Fibroblast of lung (primary cell): Measurements from ENCODE around the gene GTF2A1L. TPM values are rescaled to one million over a fixed set of nuclear protein-coding genes. Genes with fewer than 3 reads are reported as not detected.
"Not testable (repeated sequence)": the region's sequence is repeated elsewhere in the genome, so short reads cannot be mapped to it uniquely, and the experiment has no call there.

Experiments
- DNase-seq, 2 donors: peaks; one replicate each; pipeline versions ENCODE4 v3.0.0 to v3.0.0-alpha.2; 2010; ENCODE audit warnings: low read depth in 2 of 2
- H2AFZ ChIP-seq: 2 replicates; pipeline ENCODE4 v1.5.1; 2012; ENCODE audit warnings: low read length, control low read depth, inconsistent platforms
- H3K27ac ChIP-seq: 2 replicates; pipeline ENCODE4 v1.5.1; 2011; ENCODE audit warnings: low read length, control low read depth; ENCODE audit not compliant: insufficient read depth
- H3K27me3 ChIP-seq: 2 replicates; pipeline ENCODE4 v1.5.1; 2011; ENCODE audit warnings: mild to moderate bottlenecking, low read length; ENCODE audit not compliant: control insufficient read depth, insufficient read depth
- H3K36me3 ChIP-seq: 2 replicates; pipeline ENCODE4 v1.5.1; 2011; ENCODE audit warnings: low read length; ENCODE audit not compliant: control insufficient read depth, insufficient read depth
- H3K4me1 ChIP-seq: 2 replicates; pipeline ENCODE4 v1.5.1; 2011; ENCODE audit warnings: low read length; ENCODE audit not compliant: control insufficient read depth, insufficient read depth; ENCODE audit errors: extremely low read depth
- H3K4me2 ChIP-seq: 2 replicates; pipeline ENCODE4 v1.5.1; 2011; ENCODE audit warnings: low read length, control low read depth; ENCODE audit not compliant: insufficient read depth; ENCODE audit errors: extremely low read depth
- H3K4me3 ChIP-seq, 4 experiments: fragments of 200-600 bp in 1 of 4; sonication (generic) in 1 of 4; replicated peaks in 1 of 4; 2 replicates each; pipeline ENCODE4 v1.5.1; 2011 to 2016; ENCODE audit warnings: low read length in 4 of 4, low read depth in 3 of 4, mild to moderate bottlenecking in 3 of 4, control low read depth in 2 of 4, inconsistent platforms in 1 of 4, mixed read lengths in 1 of 4; ENCODE audit not compliant: insufficient read depth in 1 of 4; ENCODE audit errors: control extremely low read depth in 1 of 4
- H3K79me2 ChIP-seq: 2 replicates; pipeline ENCODE4 v1.5.1; 2012; ENCODE audit warnings: mild to moderate bottlenecking, low read length, inconsistent platforms; ENCODE audit not compliant: control insufficient read depth, insufficient read depth
- H3K9ac ChIP-seq: 2 replicates; pipeline ENCODE4 v1.5.1; 2011; ENCODE audit warnings: mild to moderate bottlenecking, low read length, control low read depth; ENCODE audit not compliant: insufficient read depth
- H3K9me3 ChIP-seq: 2 replicates; pipeline ENCODE4 v1.5.1; 2012; ENCODE audit warnings: low read depth, low read length; ENCODE audit not compliant: control insufficient read depth, insufficient read depth
- H4K20me1 ChIP-seq: 2 replicates; pipeline ENCODE4 v1.5.1; 2011; ENCODE audit warnings: low read length; ENCODE audit not compliant: control insufficient read depth, insufficient read depth; ENCODE audit errors: extremely low read depth
- EZH2 ChIP-seq: IDR thresholded peaks from 2 replicates; pipeline ENCODE4 v1.5.1; 2012; ENCODE audit warnings: low read length, control low read depth, mild to moderate bottlenecking; ENCODE audit errors: missing control alignments
- polyA plus RNA-seq, 2 donors: library from polyadenylated mRNA; depleted of rRNA in 1 of 2; stranded (reverse) in 1 of 2; unstranded in 1 of 2; fragments of >200 nt; gene quantifications; 2 replicates each; pipeline ENCODE4 v1.2.1, GENCODE V29; 2011 to 2012; ENCODE audit warnings: missing spikeins in 1 of 2
- total RNA-seq: library from RNA; depleted of rRNA; stranded (reverse); fragments of >200 nt; gene quantifications from 2 replicates; pipeline ENCODE4 v1.2.1, GENCODE V29; 2014
- TF ChIP-seq, protein P1 (sequence below), 2 donors: IDR thresholded peaks in 1 of 2; conservative IDR thresholded peaks in 1 of 2; 1 replicate in 1 of 2; 2 replicates in 1 of 2; pipeline ENCODE4 v1.5.1; 2011 to 2012; ENCODE audit warnings: low read length in 2 of 2, control low read depth in 1 of 2, inconsistent platforms in 1 of 2, low read depth in 1 of 2, mild to moderate bottlenecking in 1 of 2

Gene GTF2A1L
- total and polyA plus RNA-seq, 2 donors (not counting 1 experiment from before 2014, with no cell fraction given), result 0.26 to 3.5 TPM

DNA sequence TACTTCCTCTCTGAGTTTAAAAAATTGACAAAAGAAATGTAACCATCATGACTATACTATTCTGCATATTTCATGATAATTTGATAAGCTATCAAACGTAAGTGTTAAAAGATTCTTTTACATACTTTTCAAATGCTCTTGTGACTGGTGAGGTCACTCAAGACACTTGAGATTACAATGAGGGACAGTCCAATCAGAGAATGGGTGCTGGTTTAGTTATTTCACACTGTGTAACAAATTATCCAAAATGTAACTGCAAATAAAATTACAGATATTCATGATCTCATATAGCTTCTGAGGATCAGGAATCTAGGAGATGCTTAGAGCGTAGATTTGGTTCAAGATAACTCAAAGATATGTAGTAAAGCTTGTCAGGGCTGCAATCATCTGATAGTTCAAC is 4.4 kb upstream of the GTF2A1L start:
- Histone ChIP-seq H3K27ac (no peak overlapping the region), H3K27me3 (no peaks in the 10 kb centered on the region), H3K4me2 (no peak overlapping the region), H3K4me1 (no peaks in the 10 kb centered on the region), H3K36me3 (no peaks in the 10 kb centered on the region), H3K9ac (no peak overlapping the region), H3K79me2 (no peaks in the 10 kb centered on the region), H3K4me3 (no peak overlapping the region), H2AFZ (no peak overlapping the region), H3K9me3 (no peaks in the 10 kb centered on the region), H4K20me1 (no peaks in the 10 kb centered on the region)
- no peak for DNase-seq
- TF ChIP-seq, protein P1, sequence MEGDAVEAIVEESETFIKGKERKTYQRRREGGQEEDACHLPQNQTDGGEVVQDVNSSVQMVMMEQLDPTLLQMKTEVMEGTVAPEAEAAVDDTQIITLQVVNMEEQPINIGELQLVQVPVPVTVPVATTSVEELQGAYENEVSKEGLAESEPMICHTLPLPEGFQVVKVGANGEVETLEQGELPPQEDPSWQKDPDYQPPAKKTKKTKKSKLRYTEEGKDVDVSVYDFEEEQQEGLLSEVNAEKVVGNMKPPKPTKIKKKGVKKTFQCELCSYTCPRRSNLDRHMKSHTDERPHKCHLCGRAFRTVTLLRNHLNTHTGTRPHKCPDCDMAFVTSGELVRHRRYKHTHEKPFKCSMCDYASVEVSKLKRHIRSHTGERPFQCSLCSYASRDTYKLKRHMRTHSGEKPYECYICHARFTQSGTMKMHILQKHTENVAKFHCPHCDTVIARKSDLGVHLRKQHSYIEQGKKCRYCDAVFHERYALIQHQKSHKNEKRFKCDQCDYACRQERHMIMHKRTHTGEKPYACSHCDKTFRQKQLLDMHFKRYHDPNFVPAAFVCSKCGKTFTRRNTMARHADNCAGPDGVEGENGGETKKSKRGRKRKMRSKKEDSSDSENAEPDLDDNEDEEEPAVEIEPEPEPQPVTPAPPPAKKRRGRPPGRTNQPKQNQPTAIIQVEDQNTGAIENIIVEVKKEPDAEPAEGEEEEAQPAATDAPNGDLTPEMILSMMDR (conservative IDR thresholded peaks at IDR 0.05 in 1 of 2, IDR thresholded peaks at IDR 0.05 in 1 of 2; ENCODE audit: low read depth in 1 of 2, low read length in 2 of 2), result no peak

DNA sequence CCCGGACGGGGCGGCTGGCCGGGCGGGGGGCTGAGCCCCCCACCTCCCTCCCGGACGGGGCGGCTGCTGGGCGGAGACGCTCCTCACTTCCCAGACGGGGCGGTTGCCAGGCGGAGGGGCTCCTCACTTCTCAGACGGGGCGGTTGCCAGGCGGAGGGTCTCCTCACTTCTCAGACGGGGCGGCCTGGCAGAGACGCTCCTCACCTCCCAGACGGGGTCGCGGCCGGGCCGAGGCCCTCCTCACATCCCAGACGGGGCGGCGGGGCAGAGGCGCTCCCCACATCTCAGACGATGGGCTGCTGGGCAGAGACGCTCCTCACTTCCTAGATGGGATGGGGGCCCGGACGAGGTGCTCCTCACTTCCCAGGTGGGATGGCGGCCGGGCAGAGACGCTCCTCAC is 3.1 kb upstream of the GTF2A1L start:
- H4K20me1 ChIP-seq, H3K4me1 ChIP-seq, H3K27ac ChIP-seq, H3K9me3 ChIP-seq, H3K4me2 ChIP-seq, H3K27me3 ChIP-seq, DNase-seq, H3K4me3 ChIP-seq, H3K9ac ChIP-seq, H3K79me2 ChIP-seq, H2AFZ ChIP-seq, H3K36me3 ChIP-seq: not testable (repeated sequence)

DNA sequence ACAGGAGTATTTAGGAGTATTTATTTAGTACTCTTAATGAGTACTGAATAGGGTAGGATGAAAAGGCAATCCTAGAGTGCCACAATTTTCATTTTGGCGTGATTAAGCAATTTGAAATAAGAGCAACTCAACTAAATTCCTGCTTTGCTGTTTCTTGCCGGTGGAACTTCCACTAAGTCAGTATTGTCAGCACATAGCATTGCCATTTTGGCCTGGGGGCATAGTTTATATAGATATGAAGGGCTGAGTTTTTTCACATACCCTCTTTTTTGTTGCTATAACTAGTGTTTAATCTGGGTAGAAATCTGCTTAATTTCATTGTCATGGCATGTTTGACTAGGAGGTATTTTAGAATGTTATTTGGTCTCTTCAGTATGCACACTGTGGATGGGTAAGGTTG is 1.9 kb downstream of the GTF2A1L start:
- Histone ChIP-seq H2AFZ (no peak overlapping the region), H3K9ac (no peak overlapping the region), H3K4me3 (no peak overlapping the region), H3K27ac (no peak overlapping the region), H3K4me2 (no peak overlapping the region), H3K36me3 (no peaks in the 10 kb centered on the region), H3K4me1 (no peaks in the 10 kb centered on the region), H4K20me1 (no peaks in the 10 kb centered on the region), H3K79me2 (no peaks in the 10 kb centered on the region), H3K27me3 (no peaks in the 10 kb centered on the region), H3K9me3 (no peaks in the 10 kb centered on the region)
- no peak for DNase-seq
- no peak for TF ChIP-seq EZH2
- TF ChIP-seq, protein P1 (conservative IDR thresholded peaks at IDR 0.05 in 1 of 2, IDR thresholded peaks at IDR 0.05 in 1 of 2; ENCODE audit: low read depth in 1 of 2, low read length in 2 of 2), result no peak

DNA sequence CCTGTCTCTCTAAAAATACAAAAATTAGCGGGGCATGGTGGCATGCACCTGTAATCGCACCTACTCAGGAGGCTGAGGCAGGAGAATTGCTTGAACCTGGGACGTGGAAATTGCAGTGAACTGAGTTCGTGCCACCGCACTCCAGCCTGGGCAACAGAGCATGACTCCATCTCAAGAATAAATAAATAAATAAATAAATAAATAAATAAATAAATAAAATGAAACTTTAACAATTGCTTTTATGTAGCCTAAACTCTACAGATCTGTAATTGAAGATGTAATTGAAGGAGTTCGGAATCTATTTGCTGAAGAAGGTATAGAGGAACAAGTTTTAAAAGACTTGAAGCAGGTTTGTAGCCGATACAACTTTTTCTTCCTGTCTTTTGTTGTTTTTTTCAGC is 2.9 kb downstream of the GTF2A1L start:
- no peaks in the 10 kb centered on the region for H3K79me2 ChIP-seq
- no peaks in the 10 kb centered on the region for H3K27me3 ChIP-seq
- no peak overlapping the region for H3K4me3 ChIP-seq
- H3K9ac ChIP-seq, result no peak overlapping the region
- no peaks in the 10 kb centered on the region for H4K20me1 ChIP-seq
- no peaks in the 10 kb centered on the region for H3K9me3 ChIP-seq
- TF ChIP-seq, protein P1 (conservative IDR thresholded peaks at IDR 0.05 in 1 of 2, IDR thresholded peaks at IDR 0.05 in 1 of 2; ENCODE audit: low read depth in 1 of 2, low read length in 2 of 2), result no peak
- no peak for TF ChIP-seq EZH2
- H3K27ac ChIP-seq, result no peak overlapping the region
- no peak overlapping the region for H3K4me2 ChIP-seq
- H3K4me1 ChIP-seq, result no peaks in the 10 kb centered on the region
- no peak overlapping the region for H2AFZ ChIP-seq
- H3K36me3 ChIP-seq, result no peaks in the 10 kb centered on the region
- DNase-seq, result no peak

DNA sequence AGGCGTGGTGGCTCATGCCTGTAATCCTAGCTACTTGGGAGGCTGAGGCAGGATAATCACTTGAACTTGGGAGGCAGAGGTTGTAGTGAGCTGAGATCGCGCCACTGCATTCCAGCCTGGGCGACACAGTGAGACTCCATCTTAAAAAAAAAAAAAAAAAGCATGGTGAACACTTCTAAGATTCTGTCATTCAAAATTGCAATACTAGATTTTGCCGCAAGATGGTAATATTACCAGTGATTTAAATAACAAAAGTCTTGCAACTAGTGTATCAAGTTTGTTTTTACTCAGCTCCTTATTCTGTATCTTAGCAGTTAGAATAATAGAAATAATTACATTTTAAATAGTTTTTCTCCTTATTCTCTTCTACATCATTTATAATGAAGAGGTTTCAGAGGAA is 5.0 kb downstream of the GTF2A1L start:
- not testable (repeated sequence) for DNase-seq, H3K9ac ChIP-seq, H3K27ac ChIP-seq, H2AFZ ChIP-seq, H3K9me3 ChIP-seq, H3K4me2 ChIP-seq, H3K4me1 ChIP-seq, H3K27me3 ChIP-seq, H4K20me1 ChIP-seq, H3K36me3 ChIP-seq, H3K4me3 ChIP-seq, H3K79me2 ChIP-seq
